HEK293 (cell line): ENCODE results near the gene C1orf210.
A peak's percentile ranks its signal among the peaks of the same experiment; 100 is the strongest.

Source experiments
- CTCF ChIA-PET: fragments of 350-600 bp; formaldehyde crosslinking; extraction: SDS; loops from one replicate; lab custom pipeline; 2021; ENCODE audit warnings: antibody characterized with exemption; lab: Yijun Ruan, JAX
- POLR2A ChIA-PET: fragments of 300-600 bp; formaldehyde crosslinking; extraction: SDS; loops from one replicate; lab custom pipeline; 2020; ENCODE audit warnings: antibody characterized with exemption, inconsistent platforms; lab: Yijun Ruan, JAX
- H3K27ac ChIP-seq: fragments of 200-500 bp; sonication (Bioruptor generic); 2 replicates; pipeline ENCODE4 v1.5.1; 2014; ENCODE audit warnings: low read depth, low read length, control low read depth, inconsistent platforms; ENCODE audit errors: extremely low read depth
- H3K36me3 ChIP-seq, 2 experiments: fragments of 200-500 bp in 1 of 2; sonication (Bioruptor generic) in 1 of 2; 1 replicate in 1 of 2; 2 replicates in 1 of 2; pipeline ENCODE4 v1.5.1; 2014 to 2017; ENCODE audit warnings: inconsistent platforms in 2 of 2, low read length in 2 of 2; ENCODE audit not compliant: control insufficient read depth in 2 of 2, insufficient read depth in 1 of 2
- H3K4me1 ChIP-seq: fragments of 200-500 bp; sonication (Bioruptor generic); 2 replicates; pipeline ENCODE4 v1.5.1; 2014; ENCODE audit warnings: mild to moderate bottlenecking, low read length, inconsistent platforms; ENCODE audit not compliant: control insufficient read depth, insufficient read depth
- H3K4me3 ChIP-seq: 2 replicates; pipeline ENCODE4 v1.5.1; 2011; ENCODE audit warnings: low read depth, mild to moderate bottlenecking, control low read depth, low read length, moderate library complexity
- H3K9me3 ChIP-seq: fragments of 200-500 bp; sonication (Bioruptor generic); 2 replicates; pipeline ENCODE4 v1.5.1; 2014; ENCODE audit warnings: low read depth, low read length, inconsistent platforms; ENCODE audit not compliant: control insufficient read depth, insufficient read depth
- CTCF ChIP-seq: fragments of 450-650 bp; formaldehyde crosslinking; IDR thresholded peaks from 2 replicates; pipeline ENCODE4 v1.5.1; 2016; ENCODE audit warnings: missing biosample characterization, missing genetic modification characterization
- GFI1B ChIP-seq: fragments of 450-650 bp; formaldehyde crosslinking; IDR thresholded peaks from 2 replicates; pipeline ENCODE4 v1.5.1; 2016; ENCODE audit warnings: missing biosample characterization, missing genetic modification characterization
- IKZF3 ChIP-seq: fragments of 450-650 bp; IDR thresholded peaks from 2 replicates; pipeline ENCODE4 v1.5.0; 2018; ENCODE audit warnings: missing biosample characterization, mild to moderate bottlenecking, missing genetic modification characterization, moderate library complexity
- INSM2 ChIP-seq: fragments of 450-650 bp; formaldehyde crosslinking; IDR thresholded peaks from 2 replicates; pipeline ENCODE4 v1.5.1; 2016; ENCODE audit warnings: missing biosample characterization, missing genetic modification characterization
- PRDM6 ChIP-seq: fragments of 450-650 bp; formaldehyde crosslinking; IDR thresholded peaks from 2 replicates; pipeline ENCODE4 v1.5.1; 2017; ENCODE audit warnings: missing biosample characterization, missing genetic modification characterization
- SCRT2 ChIP-seq: fragments of 450-650 bp; formaldehyde crosslinking; IDR thresholded peaks from 2 replicates; pipeline ENCODE4 v1.5.1; 2016; ENCODE audit warnings: missing biosample characterization, missing genetic modification characterization
- SETDB1 ChIP-seq: IDR thresholded peaks from one replicate; pipeline ENCODE4 v1.6.1; 2017; ENCODE audit warnings: mild to moderate bottlenecking, low read length, moderate library complexity, mixed read lengths; ENCODE audit not compliant: insufficient read length
- ZNF146 ChIP-seq: fragments of 450-650 bp; formaldehyde crosslinking; IDR thresholded peaks from 2 replicates; pipeline ENCODE4 v1.5.1; 2016; ENCODE audit warnings: missing biosample characterization, missing genetic modification characterization
- ZNF221 ChIP-seq: fragments of 450-650 bp; formaldehyde crosslinking; IDR thresholded peaks from 2 replicates; pipeline ENCODE4 v1.5.1; 2017; ENCODE audit warnings: missing biosample characterization, missing genetic modification characterization, borderline replicate concordance
- ZNF26 ChIP-seq: fragments of 450-650 bp; formaldehyde crosslinking; IDR thresholded peaks from 2 replicates; pipeline ENCODE4 v1.5.1; 2016; ENCODE audit warnings: missing biosample characterization, missing genetic modification characterization
- ZNF501 ChIP-seq: fragments of 450-650 bp; formaldehyde crosslinking; IDR thresholded peaks from 2 replicates; pipeline ENCODE4 v1.5.1; 2016; ENCODE audit warnings: missing biosample characterization, missing genetic modification characterization
- ZNF571 ChIP-seq: fragments of 450-650 bp; formaldehyde crosslinking; IDR thresholded peaks from 2 replicates; pipeline ENCODE4 v1.5.0; 2017; ENCODE audit warnings: missing biosample characterization, missing genetic modification characterization
- ZNF664 ChIP-seq: fragments of 450-650 bp; formaldehyde crosslinking; IDR thresholded peaks from 2 replicates; pipeline ENCODE4 v1.5.1; 2016; ENCODE audit warnings: missing biosample characterization, missing genetic modification characterization
- ZSCAN5A ChIP-seq: fragments of 450-650 bp; formaldehyde crosslinking; IDR thresholded peaks from 2 replicates; pipeline ENCODE4 v1.5.1; 2016; ENCODE audit warnings: missing biosample characterization, missing genetic modification characterization
- TF ChIP-seq, protein P1 (sequence below): fragments of 450-650 bp; formaldehyde crosslinking; IDR thresholded peaks from 2 replicates; pipeline ENCODE4 v1.5.1; 2017; ENCODE audit warnings: missing biosample characterization, missing genetic modification characterization

C1orf210 gene

GRCh38 chr1:43275826-43276620 lies 9.4 kb downstream of the C1orf210 start:
- Histone ChIP-seq H3K9me3 (no peaks in the 10 kb centered on the region), H3K36me3 (no peaks in the 10 kb centered on the region), H3K27ac (no peak overlapping the region), H3K4me1 (no peaks in the 10 kb centered on the region), H3K4me3 (no peak overlapping the region)
- POLR2A ChIA-PET: no interaction called here
- TF ChIP-seq INSM2: no peak
- TF ChIP-seq GFI1B (tag by site-specific recombination): no peak
- TF ChIP-seq ZNF501: no peak
- TF ChIP-seq ZNF146 (tag by site-specific recombination): no peak
- TF ChIP-seq ZNF664 (tag by site-specific recombination): no peak
- TF ChIP-seq CTCF (tag by site-specific recombination): no peak
- no peak for TF ChIP-seq ZNF571 (tag by site-specific recombination)
- no peak for TF ChIP-seq SCRT2 (tag by site-specific recombination)
- CTCF ChIA-PET: no interaction called here

- CTCF ChIA-PET: no interaction called here
- no peak overlapping the region for H3K27ac ChIP-seq
These were observed 10.6 kb downstream of the C1orf210 start for GRCh38 chr1:43274804-43275180.

DNA sequence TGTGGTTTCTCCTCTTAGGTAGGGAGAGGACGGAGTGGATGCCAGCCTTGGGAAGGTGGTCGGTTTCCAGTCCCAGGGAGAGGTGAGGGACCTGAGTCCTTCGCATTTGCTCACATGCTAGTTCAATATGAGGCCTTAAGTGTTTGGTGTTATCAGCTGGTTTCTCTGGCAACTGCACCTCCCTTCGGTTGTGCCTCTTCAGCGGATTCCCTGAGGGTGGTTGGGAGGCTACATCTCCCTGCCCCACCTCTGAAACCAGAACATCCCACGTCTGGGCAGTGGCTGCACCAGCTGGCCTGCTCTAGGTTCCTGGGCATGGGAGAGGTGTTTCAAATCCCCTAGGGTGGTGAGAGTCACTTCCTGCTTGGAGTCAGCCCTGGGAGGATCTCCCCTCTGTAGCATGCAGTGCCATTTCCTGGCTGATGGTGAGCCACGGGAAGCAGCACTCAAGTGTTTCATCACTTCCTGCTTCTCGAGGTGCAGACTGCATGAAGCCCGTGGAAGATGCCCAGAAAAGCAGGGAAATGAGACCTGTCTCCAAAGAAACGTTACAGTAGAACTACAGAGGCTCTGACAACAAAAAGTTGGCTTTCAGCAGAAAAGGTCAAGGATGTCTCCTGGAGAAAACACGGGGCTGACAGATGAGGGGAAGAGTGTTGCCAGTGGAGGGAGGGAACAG lies 11.1 kb downstream of the C1orf210 start:
- no peak overlapping the region for H3K27ac ChIP-seq
- H3K9me3 ChIP-seq: no peaks in the 10 kb centered on the region
- no peak overlapping the region for H3K4me3 ChIP-seq
- CTCF ChIA-PET: no interaction called here
- POLR2A ChIA-PET: no interaction called here
- H3K36me3 ChIP-seq: no peaks in the 10 kb centered on the region
- no peaks in the 10 kb centered on the region for H3K4me1 ChIP-seq
- TF ChIP-seq ZNF26 (tag by site-specific recombination): no peak
- TF ChIP-seq, protein P1, sequence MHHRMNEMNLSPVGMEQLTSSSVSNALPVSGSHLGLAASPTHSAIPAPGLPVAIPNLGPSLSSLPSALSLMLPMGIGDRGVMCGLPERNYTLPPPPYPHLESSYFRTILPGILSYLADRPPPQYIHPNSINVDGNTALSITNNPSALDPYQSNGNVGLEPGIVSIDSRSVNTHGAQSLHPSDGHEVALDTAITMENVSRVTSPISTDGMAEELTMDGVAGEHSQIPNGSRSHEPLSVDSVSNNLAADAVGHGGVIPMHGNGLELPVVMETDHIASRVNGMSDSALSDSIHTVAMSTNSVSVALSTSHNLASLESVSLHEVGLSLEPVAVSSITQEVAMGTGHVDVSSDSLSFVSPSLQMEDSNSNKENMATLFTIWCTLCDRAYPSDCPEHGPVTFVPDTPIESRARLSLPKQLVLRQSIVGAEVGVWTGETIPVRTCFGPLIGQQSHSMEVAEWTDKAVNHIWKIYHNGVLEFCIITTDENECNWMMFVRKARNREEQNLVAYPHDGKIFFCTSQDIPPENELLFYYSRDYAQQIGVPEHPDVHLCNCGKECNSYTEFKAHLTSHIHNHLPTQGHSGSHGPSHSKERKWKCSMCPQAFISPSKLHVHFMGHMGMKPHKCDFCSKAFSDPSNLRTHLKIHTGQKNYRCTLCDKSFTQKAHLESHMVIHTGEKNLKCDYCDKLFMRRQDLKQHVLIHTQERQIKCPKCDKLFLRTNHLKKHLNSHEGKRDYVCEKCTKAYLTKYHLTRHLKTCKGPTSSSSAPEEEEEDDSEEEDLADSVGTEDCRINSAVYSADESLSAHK: no peak
- no peak for TF ChIP-seq IKZF3 (tag by site-specific recombination)
- TF ChIP-seq SETDB1: peak; percentile 48
- no peak for TF ChIP-seq PRDM6

More at GRCh38 chr1:43274804-43275180, 10.6 kb downstream of the C1orf210 start:
- no peak overlapping the region for H3K4me3 ChIP-seq
- H3K36me3 ChIP-seq: no peaks in the 10 kb centered on the region
- no peaks in the 10 kb centered on the region for H3K9me3 ChIP-seq
- no peak for TF ChIP-seq ZSCAN5A (tag by site-specific recombination)
- TF ChIP-seq SETDB1: peak; percentile 4
- TF ChIP-seq ZNF221 (tag by site-specific recombination): no peak
- POLR2A ChIA-PET: no interaction called here
- no peaks in the 10 kb centered on the region for H3K4me1 ChIP-seq
